Superior temporal gyrus (tissue), 1 donor: ENCODE results near the gene EGR4.

Experiments used
- DNase-seq: peaks from one replicate; pipeline ENCODE4 v3.0.0-alpha.2; 2016; ENCODE audit errors: extremely low spot score

The EGR4 gene

DNA sequence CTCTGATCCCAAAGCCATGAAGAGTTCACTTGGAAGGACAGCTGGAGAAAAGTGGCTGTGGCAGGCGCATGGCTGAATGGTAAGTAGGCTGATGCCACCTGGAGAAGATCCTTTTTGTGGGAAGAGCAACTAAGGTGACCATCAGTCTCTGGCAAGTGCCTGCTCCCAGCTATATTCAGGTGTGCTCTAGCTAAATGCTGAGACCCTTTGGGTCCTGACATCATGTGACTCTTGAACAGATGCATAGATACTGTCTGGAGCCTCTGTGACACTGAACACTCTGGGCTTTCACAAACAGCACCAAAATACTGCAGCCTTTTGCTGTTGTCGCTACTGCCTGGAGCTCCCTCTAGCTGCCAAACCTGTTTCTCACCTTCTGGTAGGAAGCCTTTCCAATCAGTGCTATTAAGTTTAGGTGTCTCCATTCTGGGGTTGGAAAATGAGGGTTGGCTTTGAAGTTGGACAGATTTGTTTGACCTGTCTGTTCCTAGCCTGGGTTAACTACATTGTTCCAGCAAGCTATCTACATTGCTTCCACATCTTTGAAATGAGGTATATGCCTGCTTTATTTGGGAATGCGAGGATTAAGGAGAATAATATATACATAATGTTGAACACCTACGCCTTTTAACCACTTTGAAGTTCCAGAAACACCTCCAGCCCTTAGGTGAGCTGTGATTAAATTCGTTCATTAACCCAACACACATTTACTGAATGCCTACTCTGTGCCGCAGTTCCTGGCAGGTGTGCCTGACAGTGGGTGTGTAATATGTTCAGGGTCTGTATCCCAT lies 3.1 kb downstream of the EGR4 start:
- peak; percentile 74 for DNase-seq

DNA sequence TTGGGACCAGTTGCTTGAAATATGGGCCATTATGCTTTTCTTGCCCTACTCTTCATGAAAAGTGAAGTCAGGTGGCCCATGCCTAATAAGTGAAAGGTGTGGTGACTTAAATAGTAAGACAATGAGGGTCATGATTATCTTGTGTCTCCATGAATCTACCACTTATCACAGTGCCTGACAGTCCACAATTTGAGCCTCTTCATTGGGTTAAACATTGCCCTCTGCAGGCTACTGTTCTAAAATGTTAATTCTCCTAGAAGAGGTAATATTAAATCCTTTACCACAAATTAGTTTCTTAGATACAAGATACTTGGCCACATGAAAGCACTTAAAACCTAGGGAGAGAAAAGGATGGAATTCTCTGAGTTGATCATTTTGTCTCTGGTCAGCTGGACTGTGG lies 4.0 kb downstream of the EGR4 start:
- DNase-seq: no peak

DNA sequence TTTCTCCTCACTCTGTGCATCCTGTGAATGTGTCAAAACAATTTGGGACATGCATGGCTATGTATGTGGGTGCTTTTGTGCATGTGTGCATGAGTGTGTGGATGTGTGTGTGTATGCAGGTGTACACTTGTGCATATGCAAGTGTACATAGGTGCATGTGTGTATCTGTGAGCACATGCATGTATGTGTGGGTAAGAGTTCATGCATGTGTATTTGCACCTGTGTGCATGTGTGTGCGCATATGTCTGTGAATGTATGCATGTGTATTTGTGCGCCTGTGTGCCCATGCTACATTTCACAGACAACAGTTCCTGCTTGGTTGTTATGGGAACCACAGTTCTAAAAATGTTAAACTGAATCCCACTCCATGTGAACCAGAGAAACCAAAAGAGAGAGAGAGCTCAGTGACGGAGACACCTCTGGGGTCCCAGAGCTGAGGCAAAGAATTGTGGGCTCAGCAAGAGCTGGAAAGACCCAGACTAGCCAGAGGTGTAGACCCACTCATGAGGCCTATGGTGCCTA lies 7.2 kb downstream of the EGR4 start:
- DNase-seq: no peak

DNA sequence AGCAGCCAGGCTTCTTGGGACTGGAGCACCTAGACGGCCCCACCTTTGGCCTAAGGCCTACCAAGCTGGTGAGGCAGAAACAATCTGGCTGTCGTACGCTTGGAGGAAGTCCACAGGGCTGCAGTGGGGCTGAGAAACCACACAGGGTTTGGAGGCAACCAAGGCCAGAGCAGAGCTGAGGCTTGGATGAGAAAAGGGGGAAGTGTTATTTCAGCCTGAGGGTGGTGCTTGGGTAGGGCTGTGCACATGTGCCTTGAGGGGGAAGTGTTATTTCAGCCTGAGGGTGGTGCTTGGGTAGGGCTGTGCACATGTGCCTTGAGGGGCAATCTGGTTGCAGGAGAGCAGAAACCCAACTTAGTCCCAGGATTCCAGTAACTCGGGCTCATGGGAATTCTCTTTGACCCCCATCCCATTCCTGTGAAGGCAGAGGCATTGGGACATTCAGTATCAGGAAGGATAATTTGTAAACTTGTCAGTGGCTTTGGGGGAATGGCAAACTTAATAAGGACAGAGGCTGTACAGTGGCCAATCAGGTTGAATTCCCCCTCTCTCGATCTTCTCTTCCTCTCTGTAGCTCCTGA lies 8.1 kb downstream of the EGR4 start:
- DNase-seq: no peak

DNA sequence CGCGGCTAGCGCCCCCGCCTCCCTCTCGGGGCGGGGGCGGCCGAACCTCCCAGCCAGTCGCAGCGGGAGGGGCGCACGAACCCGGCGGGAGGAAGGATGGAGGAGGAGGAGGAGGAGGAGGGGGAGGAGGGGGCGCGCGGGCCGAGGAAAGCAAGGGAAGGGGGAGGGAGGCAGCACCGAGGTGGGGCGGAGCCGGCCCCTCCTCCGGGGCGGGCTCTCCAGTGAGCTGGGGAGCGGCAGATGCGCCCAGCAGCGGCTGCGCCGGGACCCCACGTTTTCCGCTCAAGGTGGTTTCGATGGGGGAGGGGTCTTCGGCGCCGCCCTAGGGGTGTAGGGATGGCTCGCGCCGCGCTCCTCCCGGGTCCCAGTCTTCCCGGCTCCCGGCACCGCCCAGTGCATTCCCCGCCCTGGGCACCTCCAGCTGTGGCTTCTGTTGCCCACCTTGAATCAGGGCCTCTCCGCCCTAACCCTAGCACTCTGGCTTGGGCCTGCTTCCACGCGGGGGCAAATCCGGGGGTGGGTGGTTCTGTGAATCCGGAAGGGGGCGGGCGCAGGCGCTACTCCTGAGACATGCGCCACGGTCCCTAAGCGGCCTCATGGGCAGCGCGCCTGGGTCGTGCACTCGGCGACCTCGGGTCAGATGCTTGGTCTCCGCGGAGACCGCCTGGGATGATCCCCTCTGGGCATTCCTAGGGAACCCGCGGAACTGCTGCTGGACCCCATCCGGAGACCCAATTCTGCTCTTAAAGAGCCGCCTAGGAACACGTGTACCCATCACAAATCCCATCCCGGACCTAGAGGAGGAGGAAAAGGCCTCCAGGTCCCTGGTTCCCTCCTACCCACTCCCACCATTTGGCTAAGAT lies 8.8 kb downstream of the EGR4 start, which contains the start of gene FBXO41:
FBXO41 (minus strand) TSS at position 183 of the 863 bp plus-strand sequence. CDS start 14,848 bp downstream, outside the sequence.
- DNase-seq: no peak

DNA sequence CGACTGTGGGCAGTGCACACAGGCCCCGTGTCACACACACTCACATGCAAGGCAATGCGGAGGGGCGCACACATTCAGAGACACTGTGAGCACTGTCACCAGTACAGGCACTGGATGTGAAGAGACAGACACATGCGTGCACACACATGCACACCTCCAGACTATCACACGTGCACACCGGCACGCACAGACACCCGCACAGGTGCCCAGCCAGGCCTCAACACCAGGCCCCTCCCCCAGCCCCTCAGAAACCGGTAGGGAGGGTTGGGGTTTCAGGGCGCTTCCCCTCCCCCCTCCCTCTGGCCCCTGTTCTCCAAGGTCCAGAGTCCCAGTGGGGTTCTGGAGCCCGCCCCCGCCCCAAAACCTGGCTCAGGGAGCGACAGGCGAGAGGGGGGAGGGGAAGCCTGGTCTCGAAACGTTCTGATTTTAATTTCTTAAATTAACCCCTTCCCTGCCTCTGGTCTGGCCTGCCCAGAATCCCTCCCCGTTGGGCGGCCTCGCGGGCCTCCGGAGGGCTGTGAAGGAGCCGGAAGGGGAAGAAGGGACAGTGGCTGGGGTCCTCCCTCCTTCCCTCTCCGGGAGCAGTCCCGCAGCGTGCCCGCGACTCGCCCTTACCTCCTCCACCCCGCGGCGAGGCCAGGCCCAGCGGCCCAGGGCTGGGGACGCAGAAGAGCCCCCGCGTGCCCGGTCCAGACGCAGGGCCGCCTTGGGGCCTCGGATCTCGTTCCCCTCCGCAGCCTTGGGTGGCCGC lies 9.6 kb downstream of the EGR4 start:
- no peak for DNase-seq

DNA sequence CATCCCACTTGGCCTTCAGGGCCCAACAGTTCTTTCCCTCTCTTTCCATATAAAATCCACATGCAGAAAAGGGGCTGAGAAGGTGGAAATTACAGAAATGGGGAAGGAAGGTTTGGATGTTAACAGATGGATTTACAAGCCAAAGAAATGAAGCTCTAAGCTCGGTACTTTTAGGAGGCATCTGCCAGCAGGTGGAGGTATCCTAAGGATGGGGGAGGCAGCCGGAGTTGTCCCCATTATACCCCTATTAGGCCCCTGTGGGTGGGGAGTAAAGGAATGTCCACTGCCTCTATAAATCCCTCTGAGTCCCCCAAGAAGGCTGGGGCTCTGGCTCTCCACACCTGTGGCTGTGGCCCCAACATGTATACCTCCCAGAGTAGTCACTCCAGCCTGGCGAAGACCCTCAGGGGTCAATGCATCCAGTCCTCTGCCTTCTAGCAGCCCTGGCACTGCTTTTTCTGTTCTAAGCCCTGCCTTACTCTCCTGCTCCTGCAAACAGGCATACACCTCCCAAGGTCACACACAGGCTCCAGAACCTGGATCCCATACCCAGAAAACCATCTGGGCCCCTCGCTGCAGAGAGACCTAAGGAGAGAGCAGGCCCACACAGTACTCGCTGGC lies 10.3 kb downstream of the EGR4 start:
- DNase-seq: no peak

DNA sequence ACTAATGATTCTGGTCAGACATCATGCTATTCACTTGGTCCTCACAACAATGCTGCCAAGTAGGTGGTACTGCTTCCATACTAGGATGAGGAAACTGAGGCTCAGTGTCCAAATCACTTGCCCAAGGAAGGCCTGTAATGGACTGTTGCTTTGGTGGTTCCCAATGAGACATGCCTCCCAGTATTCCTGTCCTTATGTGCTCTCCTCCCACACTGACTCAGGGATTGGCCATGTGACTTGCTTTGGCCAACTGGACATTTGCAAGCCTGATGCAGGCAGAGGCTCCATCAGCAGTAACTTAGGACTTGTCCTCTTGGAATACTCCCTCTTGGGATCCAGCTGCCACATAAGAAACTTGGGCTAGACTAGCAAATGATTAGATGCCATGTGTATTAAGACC lies 12.1 kb downstream of the EGR4 start:
- DNase-seq: no peak

DNA sequence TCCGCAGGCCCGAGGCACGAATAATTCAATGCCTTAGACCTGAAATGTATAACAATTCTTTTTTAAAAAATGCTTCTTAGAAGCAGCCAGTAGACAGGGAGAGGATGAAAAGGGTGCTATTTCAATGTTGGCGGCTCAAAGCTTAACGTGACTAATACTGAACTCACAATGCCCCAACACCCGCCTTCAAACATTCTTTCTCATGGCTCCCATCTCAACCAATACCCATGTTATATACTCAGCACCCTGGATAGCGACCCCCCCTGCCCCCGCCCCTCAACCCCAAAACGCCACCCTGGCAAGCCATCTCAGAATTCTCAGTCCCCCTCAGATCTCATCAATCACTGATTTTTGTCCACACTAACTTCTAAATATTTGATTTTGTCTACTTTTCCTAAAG lies 13.5 kb downstream of the EGR4 start:
- DNase-seq: no peak

DNA sequence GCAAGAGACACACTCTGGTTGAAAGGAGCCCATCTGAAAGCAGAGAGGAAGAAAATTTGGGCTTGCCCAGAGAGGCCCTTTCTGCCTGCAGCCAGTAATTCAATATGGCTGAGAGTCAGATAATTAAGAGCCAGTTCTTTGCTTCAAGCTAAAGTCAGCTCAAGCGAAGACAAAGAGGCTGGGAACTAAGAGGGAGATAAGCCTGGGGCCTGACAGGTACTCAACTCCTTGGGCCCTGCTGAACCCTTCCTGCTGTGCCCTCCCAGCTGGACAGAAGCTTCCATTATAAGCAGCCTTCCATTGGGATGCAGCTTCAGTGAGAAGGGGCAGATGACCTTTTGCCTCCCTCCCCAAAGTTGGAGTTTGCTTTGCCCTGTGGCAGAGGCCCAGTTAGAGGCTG lies 21.1 kb downstream of the EGR4 start:
- DNase-seq: no peak

DNA sequence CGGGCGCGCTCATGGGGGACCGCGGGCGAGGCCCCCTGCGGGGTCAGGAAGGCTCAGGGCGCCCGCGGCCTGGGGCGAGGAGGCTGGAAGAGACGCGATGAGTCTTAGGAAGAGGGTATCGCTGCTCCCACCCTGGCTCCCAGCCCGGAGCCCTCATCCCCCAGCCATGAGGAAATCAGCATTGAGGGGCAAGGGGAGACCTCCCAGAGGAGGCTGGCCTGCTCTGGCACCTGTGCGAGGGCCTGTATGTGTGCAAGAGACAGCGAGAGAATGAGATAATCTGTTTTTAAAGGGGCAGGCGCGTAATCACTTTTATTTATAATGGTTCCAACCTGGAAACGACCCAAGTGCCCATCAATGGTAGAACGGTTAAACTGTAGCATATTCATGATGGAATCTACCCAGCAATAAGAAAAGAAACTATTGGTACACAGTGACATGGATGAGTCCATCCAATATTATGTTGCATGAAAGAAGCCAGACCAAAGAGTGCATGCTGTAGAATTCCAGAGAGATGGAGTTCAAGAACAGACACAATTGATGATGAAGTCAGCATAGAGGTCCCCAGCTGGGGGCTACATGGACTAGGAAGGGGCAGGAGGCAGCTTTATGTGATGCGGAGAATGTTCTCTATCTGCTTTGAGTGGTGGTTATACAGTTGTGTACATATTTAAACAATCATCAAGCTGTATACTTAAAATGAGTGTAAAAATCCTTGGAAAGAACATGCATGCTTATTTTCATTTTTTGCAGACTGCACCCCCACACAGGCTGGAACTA lies 23.5 kb downstream of the EGR4 start:
- DNase-seq: no peak

DNA sequence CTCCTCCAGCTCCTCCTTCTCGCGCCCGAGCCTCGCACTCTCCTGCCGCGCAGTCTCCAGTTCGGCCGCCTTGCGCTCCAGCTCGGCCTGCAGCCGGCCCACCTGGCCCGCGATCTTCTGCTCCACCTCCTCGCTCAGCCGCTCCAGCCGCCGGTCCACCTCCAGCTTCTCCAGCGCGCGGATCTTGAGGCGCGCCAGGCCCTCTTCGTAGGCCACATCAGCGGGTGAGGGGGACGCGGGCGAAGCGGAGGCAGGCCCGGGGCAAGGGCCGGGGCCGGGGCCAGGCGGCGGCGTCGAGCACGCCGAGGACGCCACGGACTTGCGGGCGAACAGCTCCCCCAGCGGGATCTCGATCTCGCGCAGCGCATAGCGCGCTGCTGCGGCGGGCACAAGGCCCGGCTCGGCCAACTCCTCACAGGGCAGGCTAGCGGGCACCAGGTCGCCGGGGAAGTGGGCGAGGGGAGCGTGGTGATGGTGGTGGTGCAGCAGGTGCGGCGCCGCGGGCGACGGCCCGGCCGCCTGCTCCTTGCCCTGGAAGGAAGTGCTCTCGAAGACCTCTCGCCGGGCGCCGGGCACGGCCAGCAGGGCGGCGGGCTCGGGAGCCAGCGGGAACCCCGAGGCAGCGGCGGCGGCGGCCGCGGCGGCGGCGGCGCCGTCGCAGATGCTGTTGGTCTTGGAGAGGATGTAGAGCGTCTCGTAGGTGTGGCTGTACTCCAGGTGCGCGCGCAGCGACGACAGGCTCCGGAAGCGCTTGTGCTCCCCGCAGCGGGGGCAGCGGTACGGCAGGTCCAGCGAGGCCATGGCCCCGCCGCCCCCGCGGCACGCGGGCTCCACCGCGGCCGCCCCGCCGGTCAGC lies 24.3 kb downstream of the EGR4 start:
- no peak for DNase-seq

DNA sequence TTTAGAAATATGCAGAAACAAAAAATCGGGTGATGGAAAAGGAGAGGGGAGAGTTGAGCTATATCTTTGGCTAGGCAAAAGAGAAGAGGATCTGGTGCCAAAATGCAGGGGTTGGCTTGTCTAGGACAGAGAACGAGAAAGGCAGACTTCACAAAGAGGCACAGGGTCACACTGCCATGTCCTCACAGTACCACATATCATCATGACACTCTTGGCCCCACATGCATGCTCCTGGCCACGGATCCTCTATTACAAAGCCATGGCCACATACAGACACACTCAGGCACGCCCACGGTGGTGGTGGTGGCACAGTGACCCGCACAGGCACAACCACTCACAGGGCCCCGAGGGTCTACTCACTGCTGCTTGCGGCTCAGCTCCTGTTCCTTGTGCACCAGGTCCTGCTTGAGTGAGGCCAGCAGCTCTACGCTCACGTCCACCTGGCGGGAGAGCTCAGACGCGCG lies 24.9 kb downstream of the EGR4 start:
- no peak for DNase-seq

DNA sequence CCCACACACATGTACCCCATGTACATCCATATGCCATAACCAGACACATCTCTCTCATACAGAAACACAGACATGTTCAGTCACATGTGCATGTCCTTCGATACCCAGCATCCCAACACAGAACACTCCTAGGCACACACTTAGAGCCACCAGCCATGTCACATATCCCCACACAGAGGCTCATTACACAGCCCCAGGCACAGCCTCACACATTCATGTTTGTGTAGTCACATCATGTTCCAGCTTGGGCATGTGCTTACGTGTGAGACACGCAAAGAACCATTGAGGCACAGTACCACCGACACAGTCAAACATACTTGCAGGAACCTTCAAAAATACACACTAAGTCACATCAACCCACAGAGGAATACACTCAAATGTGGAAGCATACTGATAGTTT lies 26.3 kb downstream of the EGR4 start:
- no peak for DNase-seq

DNA sequence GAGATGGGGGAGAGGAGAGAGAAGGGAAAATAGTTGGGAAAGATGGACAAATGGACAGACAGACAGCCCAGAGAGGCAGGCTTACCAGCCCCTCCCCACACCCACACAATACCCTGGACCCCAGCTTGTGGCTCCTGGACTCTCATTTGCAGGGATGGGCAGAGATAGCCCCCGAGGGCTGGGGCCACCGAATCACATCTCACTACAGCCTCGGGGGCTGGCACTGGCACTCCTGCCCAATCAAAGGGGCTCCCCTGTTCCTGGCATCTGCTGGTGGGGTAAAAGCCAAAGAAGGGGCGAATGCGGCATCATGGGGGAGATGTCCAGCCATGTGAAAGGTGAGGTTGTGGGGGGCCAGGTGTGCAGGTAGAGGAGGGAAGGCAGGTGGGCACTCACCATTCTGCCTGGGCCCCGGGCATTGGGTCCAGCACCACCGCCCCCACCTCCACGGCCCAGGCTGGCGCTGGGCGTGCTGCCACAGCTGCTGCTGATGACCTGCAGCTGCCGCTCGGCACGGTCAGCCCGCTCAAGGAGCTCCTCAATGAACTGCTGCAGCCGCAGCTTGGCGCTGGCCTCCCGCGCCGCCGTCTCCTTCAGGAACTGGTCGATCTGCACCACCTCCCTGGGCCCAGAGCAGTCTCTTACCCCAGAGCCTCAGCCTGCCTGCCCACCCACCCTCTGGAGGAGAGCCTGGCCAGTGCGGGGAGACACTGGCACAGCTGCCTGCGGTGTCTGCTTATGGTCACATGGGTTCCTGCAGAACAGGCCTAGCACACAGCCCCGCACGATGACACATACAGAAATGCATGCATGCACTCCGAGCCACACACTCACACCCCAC lies 27.1 kb downstream of the EGR4 start:
- DNase-seq: no peak

DNA sequence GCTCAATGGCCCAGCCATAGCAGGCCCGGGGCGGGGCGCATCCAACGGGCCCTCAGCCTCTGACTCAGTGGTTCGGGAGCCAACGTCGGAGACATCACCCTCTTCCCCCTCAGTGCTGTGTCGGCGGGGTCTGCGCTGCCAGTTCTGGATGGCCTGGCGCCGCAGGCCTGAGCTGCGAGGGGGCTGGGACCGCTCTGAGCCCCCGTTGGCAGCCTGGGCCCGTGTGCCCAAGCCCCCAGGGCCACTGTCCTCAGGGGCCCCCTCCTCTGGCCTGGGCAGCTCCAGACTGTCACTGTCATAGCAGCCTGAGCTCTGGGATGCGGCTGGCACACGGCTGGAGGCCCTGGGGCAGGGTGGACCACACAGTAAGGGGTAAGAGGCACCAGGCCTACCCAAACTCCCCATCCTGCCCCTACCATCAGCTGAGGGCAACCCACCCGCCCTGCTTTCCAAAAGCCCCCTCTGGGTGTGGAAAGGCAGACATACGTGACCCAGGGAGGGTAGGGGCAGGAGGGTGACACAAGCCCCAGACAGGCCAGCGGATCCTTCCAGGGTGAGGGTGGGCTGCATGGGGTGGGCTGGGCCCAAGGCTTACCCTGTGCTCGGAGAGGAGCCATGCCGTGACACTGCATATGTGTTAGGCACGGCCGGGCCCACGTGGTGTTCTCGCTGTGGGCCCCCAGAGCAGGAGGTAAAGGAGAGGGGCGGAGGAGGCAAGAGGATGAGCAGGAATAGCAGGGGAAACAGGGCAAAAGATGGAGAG lies 27.9 kb downstream of the EGR4 start:
- DNase-seq: no peak

DNA sequence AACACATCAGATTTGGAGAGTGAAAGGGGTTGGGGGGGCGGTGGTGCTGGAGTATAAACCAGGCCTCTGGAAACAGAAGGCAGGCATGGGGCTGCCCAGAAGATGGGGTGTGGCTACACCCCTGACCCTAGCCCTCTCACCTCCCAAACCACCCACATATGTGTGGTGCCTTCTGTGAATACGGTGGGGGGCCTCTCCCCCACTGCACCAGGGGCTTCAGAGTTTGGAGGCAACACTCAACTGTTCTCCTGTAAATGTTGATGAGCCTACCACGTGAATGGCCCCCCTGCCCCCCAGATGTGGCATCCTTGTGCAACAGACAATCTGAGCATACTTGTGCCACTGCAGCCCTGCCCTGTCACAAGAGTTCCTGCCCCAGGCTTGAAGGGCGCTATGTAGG lies 28.6 kb downstream of the EGR4 start:
- no peak for DNase-seq

DNA sequence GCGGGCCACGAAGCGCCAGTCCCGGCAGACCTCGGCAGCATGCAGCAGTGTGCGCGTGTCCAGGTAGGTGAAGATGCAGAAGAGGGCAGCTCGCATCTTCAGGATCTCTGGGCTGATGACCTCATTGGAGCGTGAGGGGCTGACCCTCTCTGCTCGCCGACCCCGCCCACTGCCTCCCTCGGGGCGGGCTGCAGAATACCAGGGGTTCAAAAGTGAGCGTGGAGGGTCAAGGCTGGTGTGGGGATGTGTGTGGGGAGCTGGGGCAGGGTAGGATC lies 29.1 kb downstream of the EGR4 start:
- no peak for DNase-seq
